H7 (cell line): ENCODE data around the gene UQCC2. TPM values are rescaled to one million over a fixed set of nuclear protein-coding genes. Genes with fewer than 3 reads are reported as not detected.

Experiments used
- DNase-seq: peaks from one replicate; pipeline ENCODE4 v3.0.0; 2012
- H3K27me3 ChIP-seq: 2 replicates; pipeline ENCODE4 v1.6.0; 2011; ENCODE audit warnings: mild to moderate bottlenecking, low read length; ENCODE audit not compliant: control insufficient read depth, insufficient read depth
- H3K36me3 ChIP-seq: replicated peaks from 2 replicates; pipeline ENCODE4 v1.5.1; 2011; ENCODE audit warnings: low read length; ENCODE audit not compliant: control insufficient read depth, insufficient read depth
- H3K4me3 ChIP-seq: 2 replicates; pipeline ENCODE4 v1.5.1; 2011; ENCODE audit warnings: low read depth, mild to moderate bottlenecking, control low read depth, low read length, moderate library complexity; ENCODE audit not compliant: insufficient read depth
- total RNA-seq: library from RNA; depleted of rRNA; stranded (reverse); fragments of >200 nt; shearing (Covaris generic); gene quantifications from 2 replicates; pipeline ENCODE4 v1.2.3, GENCODE V29; 2014

Gene UQCC2
- total RNA-seq, 1 experiment from 2014 or later = 67.1 TPM

DNA sequence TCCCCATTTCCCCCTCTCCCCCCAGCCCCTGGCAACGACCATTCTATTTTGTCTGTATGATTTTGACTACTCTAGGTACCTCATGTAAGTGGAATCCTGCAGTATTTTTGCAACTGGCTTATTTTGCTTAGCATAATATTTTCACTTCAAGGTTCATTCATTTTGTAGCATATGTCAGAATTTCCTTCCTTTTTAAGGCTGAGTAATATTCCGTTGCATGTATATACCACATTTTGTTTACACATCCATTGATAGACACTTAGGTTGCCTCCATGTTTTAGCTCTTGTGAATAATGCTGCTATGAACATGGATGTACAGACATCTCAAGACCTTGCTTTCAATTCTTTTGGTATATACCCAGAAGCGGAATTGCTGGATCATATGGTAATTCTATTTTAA, 1.4 kb upstream of the UQCC2 start:
- H3K4me3 ChIP-seq = no peak overlapping the region
- H3K27me3 ChIP-seq = no peaks in the 10 kb centered on the region
- DNase-seq = no peak
- peaks cover 11% of the 10 kb centered on the region for H3K36me3 ChIP-seq

DNA sequence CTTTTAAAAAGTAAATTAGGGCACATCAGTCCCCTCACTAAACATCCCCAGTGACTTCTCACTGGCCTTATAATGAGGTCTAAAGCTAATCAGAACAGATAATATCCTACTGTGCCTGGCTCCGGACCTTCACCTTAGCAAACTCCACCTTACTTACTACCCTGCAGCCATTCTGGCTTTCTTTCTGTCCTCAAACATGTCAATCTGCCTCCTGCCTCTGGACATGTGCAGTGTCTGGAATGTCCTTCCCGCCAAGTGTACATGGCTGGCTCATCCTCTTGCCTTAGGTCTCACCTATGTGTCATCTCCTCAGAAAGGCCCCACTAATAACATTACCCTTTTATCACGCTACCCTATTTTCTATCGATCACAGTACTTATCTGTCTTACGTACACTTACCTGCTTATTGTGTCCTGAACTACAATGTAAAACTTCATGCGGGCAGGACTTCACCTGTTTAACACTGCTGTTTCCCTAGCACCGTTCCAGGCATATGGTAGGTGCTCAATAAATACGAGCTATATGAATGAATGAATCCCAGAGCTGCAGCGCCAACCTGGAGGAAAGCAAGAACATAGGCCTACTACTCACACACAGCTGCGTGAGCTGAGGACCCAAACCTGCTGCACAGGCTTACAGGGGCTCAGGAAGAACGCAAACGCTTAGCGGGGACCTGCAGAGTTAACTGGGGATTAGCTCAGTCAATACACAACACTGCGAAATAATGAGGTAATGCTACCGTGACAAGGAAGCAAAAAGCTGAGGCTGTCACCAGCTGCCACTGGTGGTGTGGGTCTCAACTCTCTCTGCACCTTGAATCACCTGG, 991 bp downstream of the UQCC2 start:
- Histone ChIP-seq H3K4me3 (peak overlapping the region; percentile 74), H3K27me3 (no peaks in the 10 kb centered on the region), H3K36me3 (peaks cover 11% of the 10 kb centered on the region)
- DNase-seq = peak; percentile 33

DNA sequence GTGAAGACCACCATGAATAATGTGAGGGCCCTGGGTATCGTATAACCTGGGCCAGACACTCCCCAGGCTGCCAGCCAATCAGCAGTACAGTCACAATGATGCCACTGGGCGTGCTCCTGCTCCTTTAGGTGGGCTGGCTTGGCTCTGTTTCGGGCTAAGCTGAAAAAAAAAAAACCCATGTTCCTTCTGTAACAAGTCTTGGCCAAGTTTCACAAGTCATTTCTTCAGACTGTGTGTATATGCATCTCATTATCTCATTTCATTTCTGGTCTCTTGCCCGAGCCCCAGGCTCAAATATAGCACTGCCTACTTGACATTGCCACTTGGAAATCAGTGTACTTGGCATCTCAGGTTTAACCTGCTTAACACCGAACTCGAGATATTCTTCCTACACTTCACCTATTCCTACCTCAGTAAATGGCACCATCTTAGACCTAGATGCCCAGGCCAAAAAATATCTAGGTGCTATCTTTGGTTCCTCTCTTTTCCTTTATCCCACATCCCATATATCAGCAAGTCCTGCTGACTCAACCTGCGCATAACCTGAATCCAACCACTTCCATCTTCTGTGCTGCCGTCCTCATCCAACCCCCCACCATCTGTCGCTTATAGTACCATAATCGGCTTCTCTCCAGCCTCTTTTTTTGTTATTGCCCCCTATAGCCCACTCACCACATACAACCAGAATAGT, 1.8 kb downstream of the UQCC2 start:
- H3K36me3 ChIP-seq = peaks cover 11% of the 10 kb centered on the region
- no peak for DNase-seq
- no peak overlapping the region for H3K4me3 ChIP-seq
- H3K27me3 ChIP-seq = no peaks in the 10 kb centered on the region

DNA sequence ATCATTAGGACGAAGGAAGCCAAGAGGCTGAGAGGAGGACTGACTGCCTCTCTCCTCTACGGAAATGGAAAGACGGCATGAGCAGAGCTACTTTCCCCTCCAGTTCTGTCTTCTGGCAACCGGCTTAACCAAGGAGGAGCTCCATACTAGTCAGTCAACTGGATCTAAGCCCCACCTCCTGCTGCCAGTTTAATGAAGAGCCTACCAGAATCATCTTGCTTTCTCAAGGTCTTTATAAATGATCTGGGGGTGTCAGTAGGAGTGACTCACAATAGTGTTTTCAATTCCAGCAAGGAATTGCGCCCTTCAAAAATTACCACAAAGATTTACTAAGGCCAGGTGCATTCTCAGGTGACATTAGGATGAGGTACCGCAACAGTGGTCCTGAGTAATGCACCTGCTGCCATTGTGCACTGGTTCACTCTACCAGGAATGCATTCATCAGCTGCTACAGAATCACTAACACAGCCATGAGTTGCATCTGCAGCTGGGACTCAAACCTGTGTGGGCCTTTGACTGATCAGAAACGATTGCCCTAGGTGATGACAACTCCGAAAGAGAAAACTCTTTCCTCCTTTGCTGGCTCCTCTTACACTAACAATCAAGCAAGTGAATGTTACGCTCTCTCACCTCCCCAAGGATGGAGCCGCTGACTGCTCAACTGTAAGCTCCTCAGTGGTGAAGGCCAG, 2.8 kb downstream of the UQCC2 start:
- Histone ChIP-seq H3K27me3 (no peaks in the 10 kb centered on the region), H3K36me3 (peaks cover 11% of the 10 kb centered on the region), H3K4me3 (no peak overlapping the region)
- no peak for DNase-seq

DNA sequence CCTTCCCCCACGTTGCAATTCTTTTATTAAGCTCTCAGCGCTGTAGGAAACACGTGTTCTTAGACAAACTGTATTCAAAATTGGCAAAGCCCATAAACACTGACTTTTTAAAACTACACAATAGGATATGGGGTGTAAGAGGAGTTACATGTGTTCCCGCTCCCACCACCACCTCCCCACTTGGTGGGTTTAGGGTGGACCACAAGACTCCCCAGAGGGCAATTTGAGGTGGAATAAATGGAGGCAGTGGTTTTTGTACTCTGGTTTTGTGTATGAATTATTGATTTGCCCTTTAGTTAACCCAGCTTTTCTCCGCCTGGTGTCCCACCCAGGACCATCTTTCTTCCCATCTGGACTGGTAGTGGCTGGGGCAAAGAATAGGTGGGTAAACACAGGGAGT, 3.7 kb downstream of the UQCC2 start:
- Histone ChIP-seq H3K4me3 (no peak overlapping the region), H3K36me3 (peaks cover 11% of the 10 kb centered on the region), H3K27me3 (no peaks in the 10 kb centered on the region)
- no peak for DNase-seq

DNA sequence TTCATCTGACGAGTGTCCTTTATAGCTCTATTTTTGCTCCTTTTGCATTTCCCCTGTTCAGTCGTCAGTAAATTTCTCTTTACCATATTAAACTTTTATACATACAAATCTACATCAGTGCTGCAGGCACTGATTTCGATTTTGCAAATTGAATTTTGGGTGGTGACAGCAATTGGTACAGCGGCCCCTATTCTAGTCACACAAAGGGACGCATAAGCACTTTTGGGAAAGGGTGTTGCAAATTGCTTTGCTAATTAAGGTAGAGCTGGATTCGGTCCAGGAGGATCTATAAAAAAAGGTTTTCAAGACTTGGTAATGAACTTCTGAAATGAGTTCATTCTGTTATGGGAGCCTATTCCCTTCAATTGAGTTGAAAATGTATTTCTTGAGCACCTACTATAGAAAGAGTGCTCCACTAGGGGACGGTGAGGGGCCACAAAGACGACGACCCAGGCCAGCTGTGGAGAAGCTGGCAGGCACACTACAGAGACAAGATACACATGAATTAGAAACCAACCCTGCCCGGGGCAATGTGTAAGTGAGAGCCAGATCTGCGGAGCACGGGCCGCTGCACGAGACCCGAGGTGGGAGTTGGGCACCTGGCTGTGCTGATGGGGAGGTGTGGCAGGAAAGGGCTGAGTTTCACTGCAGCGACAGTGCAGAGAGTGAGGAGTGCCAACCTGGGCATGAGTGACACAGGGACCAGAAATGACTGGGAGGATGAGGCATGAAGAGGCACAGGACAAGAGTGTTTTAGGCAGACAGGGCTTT, 5.4 kb downstream of the UQCC2 start:
- no peak for DNase-seq
- no peaks in the 10 kb centered on the region for H3K27me3 ChIP-seq
- H3K4me3 ChIP-seq = no peak overlapping the region
- peaks cover 11% of the 10 kb centered on the region for H3K36me3 ChIP-seq

DNA sequence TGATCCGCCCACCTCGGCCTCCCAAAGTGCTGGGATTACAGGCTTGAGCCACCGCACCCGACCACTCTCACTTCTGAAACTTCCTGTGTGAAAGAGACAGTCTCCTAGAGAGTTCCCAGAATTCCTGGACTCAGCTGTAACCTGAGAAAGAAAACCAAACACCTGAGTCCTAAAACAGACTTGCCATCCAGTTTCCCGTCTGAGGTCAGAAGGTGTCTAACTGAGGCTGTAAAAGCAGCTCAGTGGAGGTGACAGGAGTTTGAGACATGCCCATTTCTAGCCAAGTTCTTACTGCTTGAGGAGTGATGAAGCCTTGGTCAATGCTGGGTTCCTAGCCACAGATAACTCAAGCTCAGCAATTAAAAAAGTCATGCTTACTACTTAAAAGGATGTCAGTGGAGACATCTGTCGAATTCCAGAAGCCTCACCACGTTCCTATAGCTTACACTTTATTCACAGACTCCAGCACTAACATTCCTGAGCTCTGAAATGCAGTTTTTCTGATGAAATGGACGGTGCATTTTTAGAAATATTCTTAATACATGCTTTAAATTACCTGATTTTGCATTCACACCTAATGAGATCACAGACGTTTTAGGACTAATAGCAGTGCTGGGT, 6.1 kb downstream of the UQCC2 start:
- no peak for DNase-seq
- Histone ChIP-seq H3K27me3 (no peaks in the 10 kb centered on the region), H3K36me3 (peaks cover 11% of the 10 kb centered on the region), H3K4me3 (no peak overlapping the region)

DNA sequence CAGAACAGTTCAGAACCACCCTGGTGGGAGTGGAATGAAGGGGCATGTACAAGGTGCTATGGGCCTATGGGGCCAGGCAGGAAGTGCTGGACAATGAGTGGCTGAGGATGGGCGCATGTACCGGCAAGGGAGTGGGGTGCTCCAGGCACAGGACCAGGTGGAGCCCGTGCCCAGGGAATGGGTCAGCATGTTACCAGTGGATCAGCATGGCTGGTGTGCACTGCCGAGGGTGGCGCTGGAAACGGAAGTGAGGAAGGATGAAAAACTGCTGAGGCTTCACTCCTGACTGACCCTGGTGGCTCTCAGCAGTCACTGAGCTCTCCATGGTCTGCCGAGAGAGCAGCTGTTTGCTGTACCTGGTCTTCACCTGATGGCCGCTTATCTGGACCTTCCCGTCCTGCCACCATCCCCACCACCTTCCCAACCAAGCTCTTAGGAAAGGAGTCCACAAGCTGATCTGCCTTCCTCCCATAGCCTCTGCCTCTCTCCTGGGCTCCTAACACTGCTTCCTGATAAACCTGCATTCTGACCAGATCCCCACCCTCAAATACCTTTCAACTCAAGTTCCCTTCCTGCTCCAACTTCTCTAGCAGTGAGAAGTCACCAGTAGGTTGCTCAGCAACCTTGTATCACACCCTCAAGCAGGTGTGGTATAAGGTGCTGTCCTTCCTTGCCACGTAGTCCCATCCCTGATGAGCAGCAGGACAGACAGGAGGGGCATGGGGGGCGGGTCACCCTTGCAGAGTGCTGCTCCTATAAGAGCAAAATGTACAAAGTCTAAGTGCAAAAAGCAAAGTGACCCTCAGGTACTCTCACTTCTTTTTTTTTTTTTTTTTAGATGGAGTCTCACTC, 7.1 kb downstream of the UQCC2 start:
- Histone ChIP-seq H3K36me3 (peaks cover 12% of the 10 kb centered on the region), H3K27me3 (no peaks in the 10 kb centered on the region), H3K4me3 (no peak overlapping the region)
- no peak for DNase-seq

DNA sequence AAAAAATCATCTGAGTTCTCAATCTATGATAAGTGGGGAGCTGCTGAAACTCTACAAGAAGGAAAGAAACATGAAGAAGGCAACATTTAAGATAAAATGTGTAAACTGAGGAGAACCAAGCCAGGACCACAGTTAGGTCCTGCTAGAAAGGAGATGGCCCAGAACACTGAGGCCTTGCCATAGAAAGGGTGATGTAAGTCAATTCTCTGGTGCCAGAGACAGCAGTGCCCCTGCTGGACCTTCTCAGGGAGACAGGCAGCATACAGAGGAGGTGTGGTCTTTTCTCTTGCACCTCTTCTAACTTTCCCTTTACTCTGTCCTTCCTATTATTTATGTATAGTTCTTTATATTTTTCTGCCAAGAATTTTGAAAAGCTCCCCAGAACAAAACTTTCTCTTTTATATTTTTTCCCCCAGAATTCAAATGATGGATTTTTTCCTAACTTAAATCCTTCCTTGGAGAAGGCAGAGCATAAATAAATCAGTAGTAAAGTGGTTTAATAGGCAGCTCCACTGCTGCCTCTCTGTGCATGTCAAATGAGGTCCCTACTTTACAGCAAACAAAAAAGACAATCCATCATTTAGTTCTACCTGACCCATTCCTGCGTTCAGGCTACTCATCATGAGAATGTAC, 9.0 kb downstream of the UQCC2 start:
- H3K27me3 ChIP-seq = no peaks in the 10 kb centered on the region
- H3K36me3 ChIP-seq = peaks cover 17% of the 10 kb centered on the region
- H3K4me3 ChIP-seq = no peak overlapping the region
- peak; percentile 81 for DNase-seq

DNA sequence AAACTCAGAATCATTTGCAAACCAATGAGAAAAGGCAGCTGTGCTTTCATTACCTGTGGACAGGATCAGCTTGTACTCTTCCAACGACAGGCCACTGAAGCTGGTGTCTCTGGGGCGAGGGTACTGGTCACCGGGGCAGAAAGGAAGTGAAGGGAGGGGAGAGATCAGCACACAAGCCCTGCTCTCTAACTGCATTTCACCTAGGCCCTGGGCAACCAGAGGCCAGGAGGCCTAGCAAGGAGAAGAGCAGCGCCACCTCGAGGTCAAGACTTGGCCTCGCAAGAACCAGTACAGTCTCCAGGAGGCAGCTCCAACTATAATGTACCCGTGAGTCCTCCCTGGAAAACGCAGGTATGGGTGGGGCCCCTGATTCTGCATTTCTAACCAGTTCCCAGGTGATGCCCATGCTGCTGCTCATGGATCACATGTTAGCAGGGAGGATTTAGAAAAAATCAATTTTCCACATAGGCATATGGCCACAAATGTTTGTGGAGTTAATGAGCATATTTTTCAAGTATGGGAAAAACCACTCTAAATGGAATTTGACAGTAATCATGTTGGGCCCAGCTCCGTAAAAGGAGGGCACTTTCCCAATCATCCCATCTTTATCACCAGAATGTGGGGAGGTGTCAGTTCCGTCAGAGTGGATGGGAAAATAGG, 11.0 kb downstream of the UQCC2 start:
- Histone ChIP-seq H3K36me3 (peaks cover 30% of the 10 kb centered on the region), H3K27me3 (no peaks in the 10 kb centered on the region), H3K4me3 (no peak overlapping the region)
- peak; percentile 90 for DNase-seq

DNA sequence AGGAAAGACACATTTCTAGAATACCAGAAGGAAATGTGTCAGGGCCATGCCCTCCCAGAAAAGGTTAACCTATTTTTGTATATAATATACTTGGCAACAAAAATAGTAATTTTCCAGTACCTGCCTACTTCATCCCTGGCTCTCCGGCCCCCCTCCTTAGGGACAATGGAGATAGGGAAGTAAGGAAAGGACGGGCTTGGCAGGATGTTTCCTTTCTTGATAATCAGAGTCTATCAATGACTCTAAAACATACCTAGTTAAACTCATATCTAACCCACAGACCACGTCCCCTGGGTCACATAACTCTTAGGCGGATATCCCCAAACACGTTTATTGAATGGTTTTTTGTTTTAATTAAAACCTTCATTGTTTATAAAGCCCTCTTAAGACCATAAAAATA, 11.8 kb downstream of the UQCC2 start:
- Histone ChIP-seq H3K4me3 (no peak overlapping the region), H3K27me3 (no peaks in the 10 kb centered on the region), H3K36me3 (peaks cover 31% of the 10 kb centered on the region)
- no peak for DNase-seq

DNA sequence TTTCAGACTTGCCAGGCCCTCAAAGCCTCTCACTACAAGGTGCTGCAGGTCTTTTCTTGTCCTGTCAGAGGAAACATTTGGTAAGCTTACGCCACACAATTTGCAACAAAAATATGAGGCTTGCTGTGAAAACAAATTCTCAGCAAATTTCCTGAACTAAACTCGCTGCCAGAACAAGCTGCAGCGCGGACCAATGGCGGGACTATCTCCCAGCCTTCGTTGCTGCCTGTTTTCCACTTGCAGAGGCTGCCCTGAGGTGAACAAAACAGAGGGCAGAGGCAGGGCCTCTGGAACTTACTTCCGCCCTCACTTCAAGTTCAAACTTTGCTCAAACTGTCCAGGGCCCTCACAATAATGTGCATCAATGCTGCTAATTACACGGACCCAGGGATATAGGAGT, 12.4 kb downstream of the UQCC2 start:
- no peak for DNase-seq
- Histone ChIP-seq H3K36me3 (peaks cover 31% of the 10 kb centered on the region), H3K27me3 (no peaks in the 10 kb centered on the region), H3K4me3 (no peak overlapping the region)

DNA sequence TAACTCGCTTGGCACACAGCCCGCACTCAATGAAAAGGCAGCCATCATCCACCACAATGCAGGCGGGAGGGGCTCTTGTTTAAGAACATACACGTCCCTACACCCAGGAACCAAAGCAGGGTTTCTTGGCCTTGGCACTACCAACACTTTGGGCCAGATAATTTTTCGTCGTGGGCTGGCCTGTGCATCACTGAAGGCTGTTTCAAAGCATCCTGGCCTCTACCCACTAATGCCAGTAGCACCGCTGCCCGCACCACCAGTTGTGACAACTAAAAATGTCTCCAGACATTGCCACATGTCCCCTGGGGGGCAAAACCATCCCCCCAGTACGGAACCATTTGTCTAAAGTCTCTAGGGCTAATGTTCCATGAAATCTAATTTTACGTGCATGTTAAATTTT, 13.0 kb downstream of the UQCC2 start:
- no peaks in the 10 kb centered on the region for H3K27me3 ChIP-seq
- no peak overlapping the region for H3K4me3 ChIP-seq
- DNase-seq = no peak
- H3K36me3 ChIP-seq = peaks cover 33% of the 10 kb centered on the region
